Lower leg skin (tissue), 4 donors: ENCODE measurements around the gene FCHO2. TPM values are rescaled to one million over a fixed set of nuclear protein-coding genes. Genes with fewer than 3 reads are reported as not detected.

Experiments used
- DNase-seq, 2 donors: peaks; one replicate each; pipeline ENCODE4 v3.0.0-alpha.2; 2019; ENCODE audit warnings: low spot score in 2 of 2
- H3K4me3 ChIP-seq: fragments of 200-600 bp; sonication (generic); 2 replicates; pipeline ENCODE4 v1.5.1; 2017; ENCODE audit warnings: mild to moderate bottlenecking, low read depth; ENCODE audit not compliant: poor library complexity, severe bottlenecking
- CTCF ChIP-seq, 3 donors: fragments of 450-650 bp; IDR thresholded peaks; one replicate each; pipeline ENCODE4 v1.5.1; 2016; ENCODE audit warnings: antibody characterized with exemption in 3 of 3, mild to moderate bottlenecking in 3 of 3, moderate library complexity in 2 of 3
- POLR2A ChIP-seq, 2 donors: fragments of 450-650 bp; IDR thresholded peaks; one replicate each; pipeline ENCODE4 v1.6.1; 2016 to 2017; ENCODE audit warnings: antibody characterized with exemption in 2 of 2, mild to moderate bottlenecking in 1 of 2, moderate library complexity in 1 of 2
- WGBS, 2 donors: methylation state at CpG; one replicate each; pipeline ENCODE4 v1.1.5; 2018; 5-methylcytosine and 5-hydroxymethylcytosine counted together
- intact Hi-C: fragments of 100-400 bp; cut with DNase I; formaldehyde crosslinking; loops from one replicate; pipeline ENCODE4 v1.15.0; 2023; ENCODE audit warnings: low total_unique reads
- total RNA-seq, 4 donors: library from RNA; depleted of rRNA; stranded (reverse); fragments of >200 nt; gene quantifications; one replicate each; pipeline ENCODE4 v1.1.0, GENCODE V29; 2016

FCHO2 gene
- total RNA-seq, 4 donors from 2014 or later, result 22.1 to 30.7 (median 30.1) TPM

GRCh38 chr5:73139485-73139884, 183.6 kb downstream of the FCHO2 start:
- intact Hi-C loops, result no loop called here
- 69 to 77% methylated on average over 3 of the region's 3 CpGs for WGBS, 2 donors
- TF ChIP-seq CTCF (IDR thresholded peaks at IDR 0.05), result no peak
- TF ChIP-seq POLR2A (IDR thresholded peaks at IDR 0.05), result no peak
- DNase-seq, result no peak
- H3K4me3 ChIP-seq, result no peak overlapping the region

Other genes starting within 250 kb of the FCHO2 start
- gene TNPO1, start 139.4 kb upstream of the FCHO2 start, total RNA-seq, result 10 to 100 TPM; 55.5 to 83.4 (median 66.2) TPM
- 1 to 10 TPM in 2 of 4 donors, under 1 TPM in 1, not detected in 1; 0.25 to 1.5 (median 1.3) TPM for gene TMEM171, start 164.5 kb downstream of the FCHO2 start, total RNA-seq
- not detected for gene TMEM174, start 217.2 kb downstream of the FCHO2 start, total RNA-seq